ENCODE data around the gene PTPRM.

PTPRM gene

DNA sequence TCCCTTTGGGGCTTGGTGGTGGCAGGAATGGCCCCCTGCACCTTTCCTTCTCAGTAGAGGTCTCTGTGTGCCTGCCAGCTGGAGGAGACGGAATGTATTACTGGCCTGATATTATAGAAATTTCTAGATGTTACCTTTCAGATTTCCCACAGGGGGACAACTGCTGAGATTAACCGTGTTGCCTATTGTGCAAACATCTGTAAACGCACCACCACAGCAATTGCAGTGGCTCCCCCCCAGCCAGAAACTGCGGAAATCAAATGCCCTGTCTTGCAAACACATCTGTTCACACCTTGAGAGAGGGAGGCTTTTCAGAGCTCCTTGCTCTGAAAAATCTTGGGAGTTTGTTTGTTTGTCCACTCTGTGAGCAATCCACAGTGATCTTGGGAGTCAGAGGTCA, 772.1 kb downstream of the PTPRM start:
- DNase-seq (ENCODE audit: low read depth in 2 of 3, low spot score in 2 of 3), result no peak

DNA sequence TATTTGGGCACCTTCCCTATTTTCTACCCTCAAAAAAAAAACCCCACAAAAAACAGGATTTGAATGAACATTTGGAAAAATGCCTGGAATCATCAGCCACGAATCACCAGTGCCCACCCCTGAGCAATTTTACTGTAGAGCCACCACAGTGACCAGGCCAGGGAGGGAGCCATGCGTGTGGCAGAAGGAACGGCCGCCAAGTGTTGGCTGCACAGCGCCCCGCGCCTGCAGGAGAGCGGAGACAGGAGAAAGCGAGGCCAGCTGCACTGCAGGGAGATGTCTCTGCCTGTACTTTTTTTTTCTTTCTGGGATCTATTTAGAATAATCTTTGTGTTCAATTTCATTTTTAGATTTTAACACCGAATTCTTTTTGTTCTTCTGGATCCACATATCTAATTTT, 772.8 kb downstream of the PTPRM start:
- DNase-seq (ENCODE audit: low read depth in 2 of 3, low spot score in 2 of 3), result no peak

DNA sequence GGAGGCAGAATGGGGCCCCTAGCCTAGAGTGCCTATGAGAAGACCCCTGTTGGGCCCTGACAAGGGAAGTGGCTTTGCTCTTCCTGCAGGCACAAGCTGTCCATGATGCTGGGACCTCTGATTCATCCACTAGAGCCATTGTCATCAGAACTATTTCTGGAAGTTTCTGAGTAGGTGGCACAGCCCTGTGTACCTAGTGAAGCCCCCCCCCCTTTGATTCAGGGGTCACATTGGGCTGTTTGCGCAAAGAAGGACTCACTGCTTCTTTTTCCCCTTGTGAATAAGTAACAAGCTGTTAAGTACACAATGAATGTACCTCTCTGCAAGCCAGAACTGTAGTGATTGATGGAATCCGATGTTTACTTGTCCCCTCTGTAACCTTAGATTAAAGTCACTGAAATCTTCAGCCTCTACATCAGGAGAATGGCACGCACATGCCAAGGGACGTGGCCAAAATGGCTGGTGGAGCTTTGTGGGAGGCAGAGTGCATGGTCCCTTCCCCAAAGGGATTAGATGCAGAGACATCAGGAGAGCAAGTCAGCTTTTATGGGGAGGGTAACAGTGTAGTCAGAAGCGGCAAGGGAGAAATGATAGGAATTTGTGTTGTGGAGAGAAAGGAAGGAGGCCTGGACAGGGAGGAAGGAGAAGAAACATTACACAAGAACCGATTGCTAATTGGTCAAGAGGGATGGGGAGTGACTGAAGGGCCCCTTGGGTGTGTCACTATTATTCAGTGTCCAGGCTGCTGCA, 774.5 kb downstream of the PTPRM start:
- DNase-seq (ENCODE audit: low read depth in 2 of 3, low spot score in 2 of 3), result no peak

GRCh38 chr18:8348051-8348720, 781.1 kb downstream of the PTPRM start:
- no peak for DNase-seq (ENCODE audit: low read depth in 2 of 3, low spot score in 2 of 3)

GRCh38 chr18:8349608-8350323, 782.6 kb downstream of the PTPRM start:
- DNase-seq (ENCODE audit: low read depth in 2 of 3, low spot score in 2 of 3), result no peak

DNA sequence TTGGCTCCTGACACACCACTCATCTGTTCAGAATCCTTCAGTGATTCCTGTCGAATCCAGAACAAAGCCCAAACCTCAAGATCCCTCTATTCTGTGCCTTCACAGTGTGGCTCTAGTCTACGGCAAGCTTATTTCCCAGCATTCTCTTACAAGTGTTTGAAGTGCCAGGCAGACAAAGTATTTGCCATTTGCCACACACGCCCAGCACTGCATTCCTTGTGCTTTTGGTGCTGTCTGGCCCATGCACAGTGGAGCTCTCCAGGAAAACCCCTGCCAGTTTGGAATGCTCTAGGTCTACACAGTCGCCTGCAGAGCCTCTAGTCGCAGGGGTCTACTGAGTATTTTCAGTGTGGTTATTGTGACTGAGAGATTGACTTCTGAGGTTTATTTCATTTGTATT, 783.5 kb downstream of the PTPRM start:
- no peak for DNase-seq (ENCODE audit: low read depth in 2 of 3, low spot score in 2 of 3)

- no peak for DNase-seq (ENCODE audit: low read depth in 2 of 3, low spot score in 2 of 3)
Measured at GRCh38 chr18:8351161-8351560, 784.0 kb downstream of the PTPRM start.

DNA sequence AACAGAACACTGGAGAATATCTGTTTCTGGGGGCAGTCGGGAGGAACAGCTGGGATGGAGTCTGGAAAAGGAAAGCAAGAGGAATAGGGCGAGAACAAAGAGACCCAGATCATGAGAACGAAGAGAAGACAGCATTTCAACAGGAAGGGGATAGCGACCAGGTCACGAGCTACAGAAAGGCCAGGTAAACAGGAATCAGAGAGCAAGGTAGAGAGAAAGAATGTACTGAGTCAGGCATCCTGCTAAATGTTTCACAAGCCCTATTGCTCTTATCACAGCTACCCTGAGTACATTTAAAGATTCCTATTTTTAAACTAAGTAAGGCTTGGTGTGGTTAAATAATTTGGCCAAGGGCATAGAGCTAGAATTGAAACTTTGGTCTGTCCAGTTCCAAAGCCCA, 787.2 kb downstream of the PTPRM start:
- no peak for DNase-seq (ENCODE audit: low read depth in 2 of 3, low spot score in 2 of 3)

DNA sequence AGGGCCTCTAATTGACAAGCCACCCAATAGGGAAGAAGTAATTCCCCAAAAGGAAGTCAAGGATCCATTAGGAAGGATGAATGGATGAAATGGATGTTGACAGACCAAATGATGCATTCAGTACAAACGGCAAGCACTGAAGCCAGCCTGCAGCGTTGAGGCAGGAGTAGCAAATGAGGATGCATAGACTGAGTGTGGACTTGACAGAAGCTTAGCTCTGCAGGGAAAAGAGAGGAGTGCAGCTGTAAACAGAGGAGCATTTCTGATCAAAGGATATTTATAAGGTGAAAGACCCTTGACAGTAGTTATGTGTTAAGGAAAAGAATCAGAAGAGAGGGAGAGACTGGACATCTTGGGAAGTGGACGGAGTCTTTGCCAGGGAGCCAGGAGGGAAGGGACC, 788.9 kb downstream of the PTPRM start:
- DNase-seq (ENCODE audit: low read depth in 2 of 3, low spot score in 2 of 3), result no peak

- DNase-seq (ENCODE audit: low read depth in 2 of 3, low spot score in 2 of 3), result no peak
Measured at GRCh38 chr18:8357320-8357719, 790.2 kb downstream of the PTPRM start.

DNA sequence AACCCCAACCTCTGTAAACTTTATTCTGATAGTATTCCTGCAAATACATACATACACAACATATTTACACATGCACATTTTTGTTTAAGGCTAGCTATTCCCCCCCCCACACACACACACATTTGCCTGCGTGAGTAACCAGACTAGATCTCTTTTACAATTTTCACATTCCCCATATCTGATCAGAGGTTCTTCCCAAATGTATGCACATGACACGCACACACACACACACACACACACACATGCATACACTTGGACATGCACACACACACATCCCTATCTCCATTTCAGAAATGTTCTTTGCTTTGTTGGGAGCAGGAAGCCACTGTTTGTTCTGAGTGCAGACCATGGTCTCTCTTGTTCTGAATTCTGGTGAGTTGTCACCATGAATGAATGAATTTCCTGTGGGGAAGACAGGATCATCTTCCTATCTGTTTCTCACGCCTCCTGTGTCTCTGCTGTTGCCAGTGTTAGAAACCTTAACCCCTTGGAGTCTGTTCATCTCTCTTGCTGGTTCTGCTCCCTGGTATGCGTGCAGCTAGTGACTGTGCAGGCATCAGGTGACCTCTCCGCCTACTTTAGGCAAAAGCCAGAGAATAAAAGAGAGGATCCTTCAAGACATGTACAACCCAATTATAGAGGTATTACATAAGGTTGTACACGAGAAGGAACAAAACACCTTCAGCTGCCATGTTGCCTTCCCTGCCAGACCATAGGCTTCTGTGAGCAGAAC, 791.1 kb downstream of the PTPRM start:
- DNase-seq (ENCODE audit: low read depth in 2 of 3, low spot score in 2 of 3), result no peak

- no peak for DNase-seq (ENCODE audit: low read depth in 2 of 3, low spot score in 2 of 3)
Measured at GRCh38 chr18:8359076-8359475, 792.0 kb downstream of the PTPRM start.

DNA sequence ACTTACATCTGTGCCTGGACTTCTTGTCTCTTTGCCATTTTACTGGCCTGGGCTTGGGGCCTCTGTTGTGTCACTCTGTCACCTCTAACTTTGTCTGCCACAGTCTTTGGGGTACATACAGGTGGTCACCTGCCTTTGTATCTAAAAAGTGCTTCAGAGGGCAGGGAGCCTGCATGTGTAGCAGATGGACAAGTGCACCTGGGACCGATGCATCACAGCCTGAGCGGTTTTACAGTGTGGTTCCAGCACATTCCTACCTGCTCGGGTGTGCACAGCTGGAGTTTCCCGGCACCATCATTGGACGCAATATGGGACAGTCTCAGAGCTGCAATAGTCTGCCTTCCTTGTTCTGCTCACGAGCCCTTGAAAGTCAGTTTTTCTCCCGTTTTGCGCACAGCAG, 792.4 kb downstream of the PTPRM start:
- no peak for DNase-seq (ENCODE audit: low read depth in 2 of 3, low spot score in 2 of 3)

GRCh38 chr18:8361941-8362471, 794.9 kb downstream of the PTPRM start:
- no peak for DNase-seq (ENCODE audit: low read depth in 2 of 3, low spot score in 2 of 3)

DNA sequence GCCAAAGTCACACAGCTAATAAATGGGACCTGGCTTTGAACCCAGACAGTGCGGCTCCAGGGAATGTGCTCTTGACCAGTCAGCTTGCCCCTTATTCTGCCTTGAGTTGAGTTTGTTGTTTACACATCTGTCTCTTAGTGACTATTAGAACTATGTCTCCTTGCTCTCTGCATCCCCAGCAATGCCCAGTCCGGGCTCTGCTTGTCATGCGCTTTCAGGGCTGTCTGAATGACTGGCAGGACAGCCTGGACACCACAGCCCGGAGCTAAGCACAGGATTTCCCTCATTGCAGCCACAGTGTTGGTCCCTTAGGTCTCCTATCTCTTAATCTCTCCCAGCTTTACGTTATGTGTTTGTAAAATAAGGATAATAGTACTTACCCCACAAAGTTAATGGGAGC, 795.7 kb downstream of the PTPRM start:
- no peak for DNase-seq (ENCODE audit: low read depth in 2 of 3, low spot score in 2 of 3)

- DNase-seq (ENCODE audit: low read depth in 2 of 3, low spot score in 2 of 3), result no peak
Measured at GRCh38 chr18:8364385-8364784, 797.3 kb downstream of the PTPRM start.

- no peak for DNase-seq (ENCODE audit: low read depth in 2 of 3, low spot score in 2 of 3)
Measured at GRCh38 chr18:8365006-8365405, 797.9 kb downstream of the PTPRM start.

GRCh38 chr18:8365528-8365927, 798.4 kb downstream of the PTPRM start:
- DNase-seq (ENCODE audit: low read depth in 2 of 3, low spot score in 2 of 3), result no peak

GRCh38 chr18:8366070-8366469, 799.0 kb downstream of the PTPRM start:
- no peak for DNase-seq (ENCODE audit: low read depth in 2 of 3, low spot score in 2 of 3)

- no peak for DNase-seq (ENCODE audit: low read depth in 2 of 3, low spot score in 2 of 3)
Measured at GRCh38 chr18:8366656-8367055, 799.5 kb downstream of the PTPRM start.

Measured in activated CD8-positive, alpha-beta memory T cell treated with anti-CD3 and anti-CD28 coated beads for 48 hours (primary cell).